Muscle of leg (tissue), 16 donors: ENCODE results near the gene CNTD1. TPM values are rescaled to one million over a fixed set of nuclear protein-coding genes. Genes with fewer than 3 reads are reported as not detected.

ENCODE experiments used
- DNase-seq: peaks from one replicate; pipeline ENCODE4 v3.0.0; 2013
- H3K27ac ChIP-seq: one replicate; pipeline ENCODE4 v1.5.1; 2013; ENCODE audit warnings: mild to moderate bottlenecking, low read length, control low read depth
- H3K27me3 ChIP-seq: one replicate; pipeline ENCODE4 v1.6.1; 2013; ENCODE audit warnings: low read length; ENCODE audit not compliant: control insufficient read depth, insufficient read depth
- H3K36me3 ChIP-seq: one replicate; pipeline ENCODE4 v1.6.1; 2013; ENCODE audit warnings: low read length; ENCODE audit not compliant: control insufficient read depth, insufficient read depth
- H3K4me1 ChIP-seq: one replicate; pipeline ENCODE4 v1.6.1; 2013; ENCODE audit warnings: low read length; ENCODE audit not compliant: control insufficient read depth, insufficient read depth
- H3K4me3 ChIP-seq: one replicate; pipeline ENCODE4 v1.5.1; 2013; ENCODE audit warnings: low read length, control low read depth
- H3K9me3 ChIP-seq: replicated peaks from 2 replicates; pipeline ENCODE4 v1.6.1; 2013; ENCODE audit warnings: low read depth, low read length; ENCODE audit not compliant: control insufficient read depth
- WGBS: methylation state at CpG from one replicate; pipeline ENCODE4 v1.1.5; 2013; ENCODE audit warnings: missing lambda C conversion rate; ENCODE audit not compliant: insufficient coverage; 5-methylcytosine and 5-hydroxymethylcytosine counted together
- long read RNA-seq, 11 donors: transcript quantifications; one replicate each; lab custom pipeline, GENCODE V29; 2026
- polyA plus RNA-seq, 8 donors: library from polyadenylated mRNA; unstranded; fragments of 120-200 nt; gene quantifications; one replicate each; pipeline versions ENCODE4 v1.2.1 to v1.2.3, GENCODE V29; 2013; ENCODE audit warnings: inconsistent platforms in 1 of 8, low replicate concordance in 1 of 8; ENCODE audit not compliant: insufficient read length in 8 of 8, insufficient read depth in 1 of 8
- total RNA-seq: library from RNA; stranded (reverse); fragments of 120-200 nt; gene quantifications from one replicate; pipeline ENCODE4 v1.2.4, GENCODE V29; 2013

The CNTD1 gene, protein sequence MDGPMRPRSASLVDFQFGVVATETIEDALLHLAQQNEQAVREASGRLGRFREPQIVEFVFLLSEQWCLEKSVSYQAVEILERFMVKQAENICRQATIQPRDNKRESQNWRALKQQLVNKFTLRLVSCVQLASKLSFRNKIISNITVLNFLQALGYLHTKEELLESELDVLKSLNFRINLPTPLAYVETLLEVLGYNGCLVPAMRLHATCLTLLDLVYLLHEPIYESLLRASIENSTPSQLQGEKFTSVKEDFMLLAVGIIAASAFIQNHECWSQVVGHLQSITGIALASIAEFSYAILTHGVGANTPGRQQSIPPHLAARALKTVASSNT
- 0.04 TPM for total RNA-seq
- polyA plus RNA-seq = 1 to 10 TPM in 3 of 8 donors, under 1 TPM in 5; 0.37 to 1.6 (median 0.81) TPM
- long read RNA-seq, donor 1 = 0 reads
- long read RNA-seq, donor 2 = 0 reads
- long read RNA-seq, donor 3 = 0 reads
- long read RNA-seq, donor 4 = 0 reads
- long read RNA-seq, donor 5, partial matches to known transcripts = 24 of 44 reads
- long read RNA-seq, donor 5, other reads (novel, unspliced or antisense) = 20 of 44 reads
- long read RNA-seq, donor 6 = 0 reads
- long read RNA-seq, donor 7 = 0 reads
- long read RNA-seq, donor 8 = 0 reads
- long read RNA-seq, donor 9 = 0 reads
- long read RNA-seq, donor 10 = 0 reads
- long read RNA-seq, donor 11, partial matches to known transcripts = 11 of 16 reads
- long read RNA-seq, donor 11, other reads (novel, unspliced or antisense) = 5 of 16 reads

DNA sequence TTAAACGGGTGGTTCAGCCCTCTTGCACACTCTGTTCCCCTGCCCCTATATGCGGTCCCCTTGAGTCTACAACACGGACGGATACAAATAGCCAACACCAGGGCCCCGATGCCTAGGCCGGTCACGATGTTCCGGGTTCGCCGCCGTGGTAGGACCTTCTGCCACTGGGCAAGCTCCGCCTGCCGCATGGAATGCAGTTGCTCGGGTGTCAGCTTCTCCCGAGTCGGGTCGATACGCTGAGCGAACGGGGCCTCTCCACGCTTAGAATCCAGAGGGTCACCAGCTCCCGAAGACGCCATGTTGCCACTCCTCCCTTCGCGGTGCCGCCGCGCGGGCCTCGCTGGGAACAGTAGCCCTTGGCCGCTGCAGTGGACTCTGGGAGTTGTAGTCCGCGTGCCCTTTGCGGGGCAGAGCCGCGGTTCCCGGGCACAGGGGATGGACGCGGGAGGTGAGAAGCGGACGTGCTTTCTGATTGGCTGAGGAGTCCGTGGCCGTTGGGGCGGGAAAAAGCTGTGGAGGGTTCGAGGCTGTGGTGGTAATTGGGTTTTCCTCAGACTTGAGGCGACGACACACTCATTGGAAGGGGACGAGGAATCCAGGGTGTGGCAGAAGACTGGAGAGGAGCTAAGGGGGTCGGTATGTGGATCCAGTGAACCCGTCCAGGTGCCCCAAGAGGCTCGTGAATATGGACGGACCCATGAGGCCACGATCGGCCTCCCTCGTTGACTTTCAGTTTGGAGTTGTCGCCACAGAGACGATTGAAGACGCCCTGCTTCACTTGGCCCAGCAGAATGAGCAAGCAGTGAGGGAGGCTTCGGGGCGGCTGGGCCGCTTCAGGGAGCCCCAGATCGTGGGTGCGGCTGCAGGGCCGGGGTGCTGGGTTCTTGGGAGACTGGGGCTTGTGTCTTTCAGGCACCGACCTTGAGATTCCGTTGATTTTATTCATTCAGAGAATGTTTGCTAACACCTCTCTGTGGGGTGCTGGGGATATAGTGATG, at the start of gene CNTD1, which contains the start of gene COA3:
Gene CNTD1 (plus strand): TSS at position 479 of the 998 bp plus-strand sequence. CDS start 207 bp downstream, at position 686.
Gene COA3 (minus strand): TSS at position 322 of the 998 bp plus-strand sequence. CDS start 23 bp downstream, at position 299.
- Histone ChIP-seq H3K4me3 (peak within 1 kb of the TSS; percentile 93), H3K4me1 (peaks cover 20% of the 10 kb centered on the region), H3K9me3 (no peaks in the 10 kb centered on the region), H3K36me3 (peaks cover 27% of the 10 kb centered on the region), H3K27ac (peak within 1 kb of the TSS; percentile 83), H3K27me3 (no peaks in the 10 kb centered on the region)
- 26% methylated on average over 65 of the region's 66 CpGs for WGBS
- peak; percentile 92 for DNase-seq

- H3K27me3 ChIP-seq = peaks cover 12% of the 10 kb centered on the region
- peaks cover 2% of the 10 kb centered on the region for H3K9me3 ChIP-seq
- no peak for DNase-seq
- H3K36me3 ChIP-seq = no peaks in the 10 kb centered on the region
- H3K27ac ChIP-seq = peak overlapping the region; percentile 35
- 69% methylated on average over 6 of the region's 11 CpGs for WGBS
- peaks cover 14% of the 10 kb centered on the region for H3K4me1 ChIP-seq
- no peak overlapping the region for H3K4me3 ChIP-seq
Measured at GRCh38 chr17:42748908-42749798, 49.5 kb upstream of the CNTD1 start.

DNA sequence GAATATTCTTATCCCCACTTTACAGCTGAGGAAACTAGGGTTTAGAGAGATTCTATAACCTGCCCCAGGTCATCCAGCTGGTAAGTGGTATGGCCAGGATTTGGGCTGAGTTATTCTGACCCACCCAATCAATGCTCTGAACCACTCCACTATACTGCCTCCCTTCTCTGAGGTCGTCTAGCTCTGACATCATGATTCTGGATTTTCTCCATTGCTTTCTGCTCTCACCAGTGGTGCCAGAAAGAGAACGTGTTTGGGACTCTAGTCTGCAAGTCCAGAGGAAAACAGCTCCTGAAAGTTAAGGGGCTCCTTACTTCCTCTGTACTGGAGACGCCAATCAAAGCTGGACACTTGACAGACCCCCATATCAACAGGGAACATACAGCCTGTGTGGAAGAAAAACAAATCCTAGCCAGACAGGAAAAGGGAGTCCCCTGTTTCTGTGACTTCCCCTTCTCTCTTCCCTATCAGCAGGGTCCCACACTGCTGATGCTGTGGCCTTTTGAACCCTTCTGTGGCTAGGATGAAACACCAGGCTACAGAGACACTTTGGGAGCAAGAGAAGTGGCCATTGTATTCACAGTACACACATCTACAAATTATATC, 47.8 kb upstream of the CNTD1 start:
- no peaks in the 10 kb centered on the region for H3K9me3 ChIP-seq
- peaks cover 8% of the 10 kb centered on the region for H3K4me1 ChIP-seq
- H3K27me3 ChIP-seq = peaks cover 5% of the 10 kb centered on the region
- no peak overlapping the region for H3K27ac ChIP-seq
- DNase-seq = peak; percentile 65
- no peak overlapping the region for H3K4me3 ChIP-seq
- WGBS = 48% methylated on average over 2 of the region's 3 CpGs
- H3K36me3 ChIP-seq = no peaks in the 10 kb centered on the region

DNA sequence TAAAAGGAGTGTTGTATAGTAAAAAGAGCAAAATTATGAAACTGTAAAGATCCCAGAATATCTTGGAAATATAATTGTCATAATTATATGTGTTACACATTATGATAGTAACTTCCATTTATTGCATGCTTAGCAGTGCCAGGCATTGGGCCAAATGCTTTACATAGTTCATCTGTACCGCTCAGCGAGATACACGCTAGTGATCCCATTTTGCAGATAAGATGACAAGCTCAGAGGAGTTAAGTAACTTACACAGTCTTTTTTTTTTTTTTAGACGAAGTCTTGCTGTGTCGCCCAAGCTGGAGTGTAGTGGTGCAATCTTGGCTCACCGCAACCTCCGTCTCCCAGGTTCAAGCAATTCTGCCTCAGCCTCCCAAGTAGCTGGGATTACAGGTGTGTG, 47.0 kb upstream of the CNTD1 start:
- Histone ChIP-seq H3K27ac (no peak overlapping the region), H3K27me3 (no peaks in the 10 kb centered on the region), H3K9me3 (no peaks in the 10 kb centered on the region), H3K36me3 (peaks cover 3% of the 10 kb centered on the region), H3K4me3 (no peak overlapping the region), H3K4me1 (peaks cover 8% of the 10 kb centered on the region)
- WGBS = 67% methylated on average over 3 of the region's 7 CpGs
- DNase-seq = no peak

DNA sequence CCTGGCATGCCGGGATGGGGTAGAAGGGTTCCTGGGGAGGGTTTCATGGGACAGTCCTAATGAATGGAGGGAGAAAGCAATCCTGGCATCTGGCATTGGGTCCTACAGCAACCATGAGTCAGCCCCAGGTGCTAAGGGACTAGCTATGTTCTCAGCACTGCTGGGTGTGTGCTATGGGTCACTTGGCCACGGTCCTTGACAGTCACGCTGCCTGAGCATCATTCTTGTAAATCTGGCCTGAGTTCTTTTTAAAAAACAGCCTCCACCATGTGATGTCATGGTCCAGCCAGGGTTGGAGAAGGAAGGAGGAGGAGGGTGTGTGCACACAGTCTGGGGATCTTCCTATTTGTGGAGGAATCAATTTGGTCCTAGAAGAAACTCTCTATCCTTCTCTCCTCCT, 43.9 kb upstream of the CNTD1 start:
- DNase-seq = peak; percentile 68
- Histone ChIP-seq H3K27me3 (peaks cover 3% of the 10 kb centered on the region), H3K4me3 (no peak overlapping the region), H3K36me3 (peaks cover 3% of the 10 kb centered on the region), H3K4me1 (peaks cover 2% of the 10 kb centered on the region), H3K27ac (no peak overlapping the region), H3K9me3 (no peaks in the 10 kb centered on the region)
- 46% methylated on average over 3 of the region's 3 CpGs for WGBS

- Histone ChIP-seq H3K9me3 (no peaks in the 10 kb centered on the region), H3K27ac (no peak overlapping the region), H3K27me3 (peaks cover 23% of the 10 kb centered on the region), H3K36me3 (peaks cover 5% of the 10 kb centered on the region), H3K4me1 (peaks cover 29% of the 10 kb centered on the region), H3K4me3 (peak overlapping the region; percentile 60)
- peak; percentile 49 for DNase-seq
- WGBS = 16% methylated on average over 4 of the region's 11 CpGs
Measured at GRCh38 chr17:42759982-42760651, 38.5 kb upstream of the CNTD1 start.

GRCh38 chr17:42760652-42761581, 37.7 kb upstream of the CNTD1 start, which contains the start of gene RAMP2:
Gene RAMP2, plus strand, starts transcription at chr17:42761227. Its CDS starts 35 bp downstream, at chr17:42761262.
- Histone ChIP-seq H3K4me3 (peak within 1 kb of the TSS; percentile 60), H3K9me3 (no peaks in the 10 kb centered on the region), H3K27ac (peak within 1 kb of the TSS; percentile 72), H3K36me3 (peaks cover 5% of the 10 kb centered on the region), H3K4me1 (peaks cover 29% of the 10 kb centered on the region), H3K27me3 (peaks cover 23% of the 10 kb centered on the region)
- DNase-seq = peak; percentile 60
- under 1% methylated on average over 77 of the region's 92 CpGs for WGBS
